ENCODE data around the gene KCNT1.

DNA sequence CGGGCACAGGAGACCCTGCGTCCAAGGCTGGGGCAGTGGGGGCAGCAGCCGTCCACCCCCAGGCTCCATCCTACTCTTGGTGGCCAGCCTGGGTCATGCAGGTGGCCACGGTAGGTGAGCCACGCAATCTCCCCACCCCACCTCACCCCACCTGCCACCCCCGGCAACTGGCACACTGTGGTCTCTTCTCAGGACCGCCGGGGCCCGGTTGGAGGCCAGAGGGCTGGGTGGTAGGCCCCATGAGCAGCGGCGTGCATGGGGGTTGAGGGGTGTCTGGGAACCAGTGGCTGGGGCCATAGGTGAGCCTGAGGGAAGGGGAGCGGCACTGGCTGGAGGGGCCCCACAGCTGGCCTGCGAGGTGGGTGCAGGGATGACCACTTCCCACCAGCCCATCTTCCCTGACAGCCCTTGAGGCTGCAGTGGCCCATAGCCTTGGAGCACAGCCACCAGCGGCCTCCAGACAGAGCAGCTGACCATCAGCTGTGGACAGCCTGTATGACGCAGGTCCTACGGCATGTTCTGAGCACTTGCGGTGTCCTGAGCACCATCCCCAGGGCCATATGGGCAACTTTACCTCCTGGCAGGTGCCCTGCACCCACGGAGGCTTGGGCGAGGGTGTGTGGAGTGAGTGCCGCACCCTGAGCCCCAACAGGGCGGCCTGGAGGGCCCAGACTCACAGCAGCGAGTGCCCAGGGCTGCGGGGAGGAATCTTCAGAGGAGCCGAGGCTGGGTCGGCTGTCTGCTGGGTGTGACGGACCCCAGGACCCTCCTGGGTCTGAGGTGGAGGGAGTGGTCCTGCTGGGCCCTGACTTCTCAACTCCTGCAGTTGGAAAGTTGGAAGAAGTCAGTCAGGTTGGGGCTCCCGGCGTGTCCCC lies 47.4 kb downstream of the KCNT1 start:
- TF ChIP-seq, protein P1, sequence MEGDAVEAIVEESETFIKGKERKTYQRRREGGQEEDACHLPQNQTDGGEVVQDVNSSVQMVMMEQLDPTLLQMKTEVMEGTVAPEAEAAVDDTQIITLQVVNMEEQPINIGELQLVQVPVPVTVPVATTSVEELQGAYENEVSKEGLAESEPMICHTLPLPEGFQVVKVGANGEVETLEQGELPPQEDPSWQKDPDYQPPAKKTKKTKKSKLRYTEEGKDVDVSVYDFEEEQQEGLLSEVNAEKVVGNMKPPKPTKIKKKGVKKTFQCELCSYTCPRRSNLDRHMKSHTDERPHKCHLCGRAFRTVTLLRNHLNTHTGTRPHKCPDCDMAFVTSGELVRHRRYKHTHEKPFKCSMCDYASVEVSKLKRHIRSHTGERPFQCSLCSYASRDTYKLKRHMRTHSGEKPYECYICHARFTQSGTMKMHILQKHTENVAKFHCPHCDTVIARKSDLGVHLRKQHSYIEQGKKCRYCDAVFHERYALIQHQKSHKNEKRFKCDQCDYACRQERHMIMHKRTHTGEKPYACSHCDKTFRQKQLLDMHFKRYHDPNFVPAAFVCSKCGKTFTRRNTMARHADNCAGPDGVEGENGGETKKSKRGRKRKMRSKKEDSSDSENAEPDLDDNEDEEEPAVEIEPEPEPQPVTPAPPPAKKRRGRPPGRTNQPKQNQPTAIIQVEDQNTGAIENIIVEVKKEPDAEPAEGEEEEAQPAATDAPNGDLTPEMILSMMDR (optimal IDR thresholded peaks at IDR 0.05 in 1 of 3, IDR thresholded peaks at IDR 0.05 in 1 of 3, conservative IDR thresholded peaks at IDR 0.05 in 1 of 3; ENCODE audit: extremely low read depth in 1 of 3, insufficient read depth in 2 of 3, low read length in 3 of 3) = no peak
- TF ChIP-seq EZH2 (IDR thresholded peaks at IDR 0.05; ENCODE audit: low read length) = no peak

Data from keratinocyte (primary cell).